Subcutaneous adipose tissue (tissue), 4 donors: ENCODE measurements around the gene SEPTIN8. TPM values are rescaled to one million over a fixed set of nuclear protein-coding genes. Genes with fewer than 3 reads are reported as not detected.

ENCODE experiments used
- CTCF ChIP-seq: fragments of 450-650 bp; IDR thresholded peaks from one replicate; pipeline ENCODE4 v1.5.1; 2016; ENCODE audit warnings: low read depth, mild to moderate bottlenecking, control low read depth, antibody characterized with exemption, moderate library complexity
- total RNA-seq, 4 donors: library from RNA; depleted of rRNA; stranded (reverse); fragments of >200 nt; gene quantifications; one replicate each; pipeline ENCODE4 v1.1.0, GENCODE V29; 2016

The SEPTIN8 gene
- total RNA-seq, 4 donors from 2014 or later = 19.9 to 30.8 (median 22.4) TPM

- TF ChIP-seq CTCF = no peak
These were observed 23.7 kb downstream of the SEPTIN8 start for GRCh38 chr5:132753135-132753987.

- no peak for TF ChIP-seq CTCF
These were observed 24.4 kb downstream of the SEPTIN8 start for GRCh38 chr5:132752581-132753125.

- TF ChIP-seq CTCF = no peak
These were observed 25.0 kb downstream of the SEPTIN8 start for GRCh38 chr5:132751971-132752580.

- no peak for TF ChIP-seq CTCF
These were observed 25.6 kb downstream of the SEPTIN8 start for GRCh38 chr5:132751444-132751843.

- no peak for TF ChIP-seq CTCF
These were observed 26.4 kb downstream of the SEPTIN8 start for GRCh38 chr5:132750471-132751230.

- no peak for TF ChIP-seq CTCF
These were observed 27.5 kb downstream of the SEPTIN8 start for GRCh38 chr5:132749506-132749905.
